Right ventricle myocardium inferior (tissue), 1 donor: ENCODE data around the gene LMAN1L. TPM values are rescaled to one million over a fixed set of nuclear protein-coding genes. Genes with fewer than 3 reads are reported as not detected.
A peak's percentile ranks its signal among the peaks of the same experiment; 100 is the strongest.

ENCODE experiments used
- ATAC-seq: fragments of 200-7000 bp; cut with Tn5 transposase; one replicate; pipeline ENCODE4 v1.9.1; 2020; ENCODE audit warnings: mild to moderate bottlenecking, moderate library complexity
- DNase-seq: peaks from one replicate; pipeline ENCODE4 v3.0.0; 2021; ENCODE audit errors: missing footprints
- intact Hi-C: fragments of 100-400 bp; cut with DNase I; formaldehyde crosslinking; loops from one replicate; pipeline ENCODE4 v1.11.0; 2022
- total RNA-seq: library from RNA; stranded (reverse); fragmentation: NEBNext Ultra II Directional; extraction: Animal tissue kit (Norgen Biotek cat#: 25700); gene quantifications from one replicate; pipeline ENCODE4 v1.2.1, GENCODE V29; 2021
- donor health status: DM: no; HTN: yes; CAD: no; lungs with severe emphysema.

Gene LMAN1L
- total RNA-seq, 1 donor from 2014 or later: 21.9 TPM

DNA sequence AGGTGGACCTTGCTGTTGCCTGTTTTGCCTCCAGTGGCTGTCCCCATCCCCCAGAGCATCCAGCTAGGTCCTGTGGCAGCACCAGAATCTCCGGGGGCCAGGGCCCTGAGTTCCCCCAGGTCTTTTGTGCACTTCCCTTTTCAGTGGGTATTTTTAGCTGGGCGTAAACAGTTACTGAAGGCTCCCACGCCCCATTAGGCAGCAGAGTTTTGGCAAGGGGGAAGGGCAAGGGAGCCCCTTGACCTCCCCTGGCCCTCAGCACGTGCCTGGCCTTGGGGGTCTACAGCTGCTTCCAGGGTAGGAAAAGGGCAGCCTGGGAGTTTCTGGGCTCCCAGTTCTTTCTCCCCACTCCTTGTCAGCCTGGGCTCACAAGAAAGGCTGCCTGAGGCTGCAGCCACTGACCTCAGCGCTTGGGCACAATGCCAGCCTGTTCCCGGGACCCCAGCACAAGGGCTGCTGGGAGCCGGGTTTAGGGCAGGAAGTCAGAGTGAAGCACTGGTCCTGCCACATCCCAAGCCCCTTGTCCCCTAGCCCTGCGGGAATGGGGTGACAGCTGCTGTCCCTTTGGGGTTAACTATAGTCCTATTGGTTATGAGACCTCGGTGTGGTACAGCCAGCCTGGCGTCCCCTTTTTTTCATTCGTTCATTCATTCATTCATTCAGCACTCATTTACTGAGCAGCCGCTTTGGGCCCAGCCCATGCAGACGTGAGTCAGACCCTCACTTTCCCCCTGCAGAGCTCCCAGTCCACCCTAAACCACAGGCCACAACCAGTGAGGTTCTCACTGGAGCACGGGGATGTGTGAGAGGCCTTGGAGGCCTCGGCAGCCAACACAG lies 22.3 kb upstream of the LMAN1L start:
- intact Hi-C loops: no loop called here
- ATAC-seq: peak; percentile 24
- peak; percentile 89 for DNase-seq

GRCh38 chr15:74791007-74791406 lies 21.6 kb upstream of the LMAN1L start:
- intact Hi-C loops: no loop called here
- no peak for ATAC-seq
- DNase-seq: no peak

DNA sequence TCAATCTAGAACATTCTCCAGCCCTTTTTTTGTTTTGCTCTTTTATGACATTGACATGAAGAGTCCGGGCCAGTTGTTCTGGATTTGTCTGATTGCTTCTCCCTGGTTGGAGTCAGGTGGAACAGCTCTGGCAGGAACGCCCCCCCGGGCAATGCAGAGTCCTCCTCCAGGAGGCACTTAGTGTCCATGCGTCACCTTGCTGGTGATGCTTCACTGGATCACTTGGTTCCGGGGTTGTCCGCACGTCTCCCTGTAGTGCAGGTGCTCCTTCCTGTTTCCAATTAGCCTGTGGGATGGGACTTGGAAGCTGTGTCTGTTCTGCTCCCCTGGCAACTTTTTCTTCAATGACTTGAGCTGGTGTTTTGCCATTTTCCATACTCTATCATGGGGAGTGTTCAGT lies 21.0 kb upstream of the LMAN1L start:
- ATAC-seq: no peak
- no peak for DNase-seq
- intact Hi-C loops: no loop called here

DNA sequence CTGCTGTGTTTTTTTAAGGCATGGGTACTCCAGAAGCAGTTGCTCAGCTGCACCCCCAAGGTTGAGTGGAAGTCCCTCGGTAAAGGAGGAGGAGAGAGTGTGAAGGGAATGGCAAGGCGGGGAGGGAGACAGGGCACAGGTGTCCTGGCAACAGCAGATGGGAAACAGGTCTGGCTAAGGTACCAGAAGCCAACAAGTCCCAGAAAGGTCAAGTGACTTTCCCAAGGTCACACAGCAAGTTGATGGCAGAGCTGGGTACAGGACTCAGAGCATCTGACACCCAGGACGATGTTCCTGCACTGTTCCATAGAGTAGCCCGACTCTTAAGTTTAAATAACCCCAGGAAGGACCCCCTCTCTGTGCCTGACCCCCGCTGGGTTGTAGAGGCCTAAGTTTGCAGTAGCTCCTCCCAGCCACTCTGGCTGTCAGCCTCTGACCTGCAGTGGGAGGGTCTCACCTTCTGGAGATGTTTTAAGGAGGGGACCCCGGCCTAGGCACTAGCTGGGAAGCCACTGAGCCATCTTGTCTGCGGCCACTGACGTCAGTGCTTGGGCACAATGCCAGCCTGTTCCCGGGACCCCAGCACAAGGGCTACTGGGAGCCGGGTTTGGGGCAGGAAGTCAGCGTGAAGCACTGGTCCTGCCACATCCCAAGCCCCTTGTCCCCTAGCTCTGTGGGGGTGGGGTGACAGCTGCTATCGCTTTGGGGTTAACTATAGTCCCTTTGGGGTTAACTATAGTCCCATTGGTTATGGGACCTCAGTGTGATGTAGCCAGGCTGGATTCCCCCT lies 20.2 kb upstream of the LMAN1L start:
- no peak for DNase-seq
- ATAC-seq: no peak
- intact Hi-C loops: no loop called here

DNA sequence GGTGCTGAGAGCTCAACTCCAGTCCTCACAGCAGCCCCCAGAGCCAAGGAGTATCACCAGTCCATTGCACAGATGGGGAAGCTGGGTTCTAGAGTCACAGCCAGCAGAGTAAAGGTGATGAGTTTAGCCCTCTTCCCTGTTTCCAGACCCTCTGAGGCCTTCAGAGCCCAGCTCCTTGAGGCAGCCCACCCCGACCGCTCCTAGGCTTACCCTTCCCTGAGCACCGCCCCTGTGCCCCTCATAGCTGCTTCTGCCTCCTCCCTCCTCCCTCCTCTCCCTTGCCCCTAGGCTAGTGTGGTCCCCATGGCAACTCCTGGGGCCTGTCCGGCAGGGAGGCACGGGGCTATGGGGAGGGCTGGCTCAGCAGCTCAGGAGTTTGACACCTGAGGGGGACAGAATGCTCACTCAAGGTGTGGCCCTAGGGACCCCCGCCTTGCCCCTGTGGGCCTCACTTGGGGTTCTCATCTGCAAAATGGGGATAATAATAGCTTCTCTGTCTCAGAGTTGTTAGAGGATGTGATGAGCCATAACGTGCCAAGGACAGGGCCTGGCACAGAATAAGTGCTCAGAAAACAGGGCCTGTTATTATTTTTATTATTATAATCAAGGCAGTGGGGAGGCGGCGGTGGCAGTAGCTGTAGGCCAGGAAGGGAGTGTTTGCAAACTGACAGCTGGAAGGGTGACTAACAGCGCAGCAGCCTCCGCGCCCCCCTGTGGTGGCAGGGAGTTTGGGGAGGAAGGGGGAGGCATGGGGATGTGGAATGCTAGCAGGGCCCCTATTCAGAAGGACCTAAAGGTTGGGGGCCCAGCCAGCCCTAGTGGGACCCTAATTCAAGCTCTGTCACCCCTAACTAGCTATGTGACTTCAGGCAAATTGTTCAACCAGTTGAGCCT lies 19.3 kb upstream of the LMAN1L start:
- no peak for DNase-seq
- intact Hi-C loops: no loop called here
- ATAC-seq: no peak

GRCh38 chr15:74794248-74794969 lies 18.2 kb upstream of the LMAN1L start:
- ATAC-seq (no peak), DNase-seq (no peak)
- intact Hi-C loops: no loop called here

DNA sequence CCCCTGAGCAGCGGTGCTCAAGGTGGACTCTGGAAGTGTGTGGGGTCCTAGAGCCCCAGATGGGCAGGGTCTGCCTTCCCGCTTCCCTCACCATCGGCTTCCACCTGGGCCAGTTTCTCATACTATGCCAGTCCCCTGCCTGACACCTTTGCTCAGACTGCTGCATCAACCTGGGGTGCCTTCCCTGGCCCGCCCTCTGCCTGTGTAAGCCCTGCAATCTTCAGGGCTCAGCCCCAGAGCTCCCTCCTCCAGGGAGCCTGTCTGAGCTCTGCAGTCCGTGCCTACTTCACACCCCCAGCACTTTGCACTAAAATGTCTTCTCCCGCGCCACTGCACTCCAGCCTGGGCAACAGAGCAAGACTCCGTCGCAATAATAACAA lies 17.7 kb upstream of the LMAN1L start:
- intact Hi-C loops: no loop called here
- no peak for ATAC-seq
- DNase-seq: no peak

DNA sequence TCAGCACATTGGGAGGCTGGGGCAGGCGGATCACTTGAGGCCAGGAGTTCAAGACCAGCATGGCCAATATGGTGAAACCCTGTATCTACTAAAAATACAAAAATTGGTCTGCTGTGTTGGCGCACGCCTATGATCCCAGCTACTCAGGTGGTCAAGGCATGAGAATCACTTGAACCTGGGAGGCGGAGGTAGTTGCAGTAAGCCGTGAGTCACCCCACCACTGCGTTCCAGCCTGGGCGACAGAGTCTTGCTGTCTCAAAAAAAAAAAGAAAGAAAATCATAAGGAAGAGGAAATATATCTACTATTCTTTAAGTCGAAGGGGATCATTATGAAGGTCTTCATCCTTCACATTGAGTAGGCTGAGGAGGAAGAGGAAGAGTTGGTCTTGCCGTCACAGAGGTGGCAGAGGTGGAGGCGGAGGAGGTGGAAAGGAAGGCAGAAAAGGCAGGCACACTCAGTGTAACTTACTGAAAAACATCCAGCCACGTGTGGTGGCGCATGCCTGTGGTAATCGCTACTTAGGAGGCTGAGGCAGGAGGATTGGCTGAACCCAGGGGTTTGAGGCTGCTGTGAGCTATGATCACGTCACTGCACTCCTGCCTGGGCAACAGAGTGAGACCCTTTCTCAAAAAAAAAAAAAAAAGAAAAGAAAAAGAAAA lies 16.5 kb upstream of the LMAN1L start:
- ATAC-seq: no peak
- intact Hi-C loops: no loop called here
- DNase-seq: no peak

DNA sequence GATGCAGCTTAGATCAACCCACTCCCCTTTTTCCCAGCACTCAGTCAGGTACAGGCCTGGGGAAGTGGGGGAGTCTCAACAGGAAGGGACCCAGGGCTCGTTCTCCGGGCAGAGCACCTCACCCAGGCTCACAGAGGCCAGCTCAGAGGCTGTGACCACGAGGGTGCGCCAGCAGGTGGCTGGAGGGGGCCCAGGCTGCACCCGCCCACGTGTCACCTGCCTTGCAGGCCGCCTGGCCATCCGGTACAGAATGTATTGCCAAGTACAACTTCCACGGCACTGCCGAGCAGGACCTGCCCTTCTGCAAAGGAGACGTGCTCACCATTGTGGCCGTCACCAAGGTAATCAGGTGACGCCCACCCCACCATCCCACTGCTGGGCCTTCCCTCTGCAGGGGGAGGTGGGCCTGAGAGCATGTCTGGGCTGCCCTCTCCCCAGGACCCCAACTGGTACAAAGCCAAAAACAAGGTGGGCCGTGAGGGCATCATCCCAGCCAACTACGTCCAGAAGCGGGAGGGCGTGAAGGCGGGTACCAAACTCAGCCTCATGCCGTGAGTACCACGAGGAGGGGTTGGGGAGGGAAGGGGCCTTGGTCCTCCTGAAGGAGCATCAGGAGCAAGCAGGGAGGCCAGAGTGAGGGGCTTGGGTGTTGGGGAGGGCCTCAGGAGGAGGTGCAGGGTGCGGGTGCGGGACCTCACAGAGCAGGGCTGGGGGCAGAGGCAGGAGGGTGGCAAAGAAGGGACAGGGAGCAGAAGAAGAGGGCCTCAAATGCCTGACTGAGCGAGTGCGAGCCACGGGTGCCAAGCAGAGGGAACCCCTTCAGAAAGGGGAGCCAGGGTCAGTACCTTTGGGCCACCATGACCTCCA lies 14.0 kb upstream of the LMAN1L start:
- intact Hi-C loops: loop anchor here (2.0 kb wide), 1 partner anchor 28 kb away; no protein-coding TSS in a partner anchor
- DNase-seq: peak; percentile 79
- ATAC-seq: peak; percentile 67

DNA sequence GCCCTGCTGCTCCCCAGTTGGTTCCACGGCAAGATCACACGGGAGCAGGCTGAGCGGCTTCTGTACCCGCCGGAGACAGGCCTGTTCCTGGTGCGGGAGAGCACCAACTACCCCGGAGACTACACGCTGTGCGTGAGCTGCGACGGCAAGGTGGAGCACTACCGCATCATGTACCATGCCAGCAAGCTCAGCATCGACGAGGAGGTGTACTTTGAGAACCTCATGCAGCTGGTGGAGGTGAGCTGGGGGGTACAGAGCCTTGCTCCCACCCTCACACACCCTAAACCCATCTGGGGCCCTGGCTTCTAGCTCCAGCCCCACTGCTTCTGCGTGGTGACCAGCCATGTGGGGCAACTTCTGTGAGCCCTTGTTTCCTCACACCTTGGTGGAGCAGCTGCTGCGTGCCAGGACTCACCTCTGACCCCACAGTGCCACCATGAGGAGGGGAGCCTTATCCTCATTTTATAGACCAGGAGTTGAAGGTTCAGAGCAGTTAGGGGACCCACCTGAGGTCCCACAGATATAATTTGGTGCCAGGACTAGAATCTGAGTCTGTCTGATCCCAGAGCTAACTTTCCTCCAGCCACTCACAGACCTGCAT lies 13.3 kb upstream of the LMAN1L start:
- DNase-seq (no peak), ATAC-seq (no peak)
- intact Hi-C loops: loop anchor here (2.0 kb wide), 1 partner anchor 29 kb away; no protein-coding TSS in a partner anchor

- DNase-seq: peak; percentile 95
- ATAC-seq: peak; percentile 88
- intact Hi-C loops: loop anchor here (1.0 to 2.0 kb wide), 2 partner anchors 18 to 29 kb away; partner anchors contain the start of gene CSK
Measured at GRCh38 chr15:74799856-74800558, 12.6 kb upstream of the LMAN1L start.

DNA sequence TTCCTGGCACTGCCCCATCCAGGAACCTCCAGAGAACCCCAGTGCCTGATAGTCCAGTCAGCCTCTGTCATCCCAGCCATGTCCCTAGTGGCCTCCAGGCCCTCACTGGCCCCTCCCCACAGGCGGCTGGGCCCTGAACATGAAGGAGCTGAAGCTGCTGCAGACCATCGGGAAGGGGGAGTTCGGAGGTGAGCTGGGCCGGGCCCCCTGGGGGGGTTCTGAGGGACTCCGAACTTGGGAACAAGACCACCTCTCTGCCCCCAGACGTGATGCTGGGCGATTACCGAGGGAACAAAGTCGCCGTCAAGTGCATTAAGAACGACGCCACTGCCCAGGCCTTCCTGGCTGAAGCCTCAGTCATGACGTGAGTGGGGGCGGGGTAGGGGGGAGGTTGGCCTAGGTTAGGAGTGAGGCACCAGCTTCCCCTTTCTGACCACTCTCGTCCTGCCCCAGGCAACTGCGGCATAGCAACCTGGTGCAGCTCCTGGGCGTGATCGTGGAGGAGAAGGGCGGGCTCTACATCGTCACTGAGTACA lies 12.0 kb upstream of the LMAN1L start:
- no peak for ATAC-seq
- no peak for DNase-seq
- intact Hi-C loops: loop anchor here (1.0 kb wide), 1 partner anchor 18 kb away; the partner anchor contains the start of gene CSK

DNA sequence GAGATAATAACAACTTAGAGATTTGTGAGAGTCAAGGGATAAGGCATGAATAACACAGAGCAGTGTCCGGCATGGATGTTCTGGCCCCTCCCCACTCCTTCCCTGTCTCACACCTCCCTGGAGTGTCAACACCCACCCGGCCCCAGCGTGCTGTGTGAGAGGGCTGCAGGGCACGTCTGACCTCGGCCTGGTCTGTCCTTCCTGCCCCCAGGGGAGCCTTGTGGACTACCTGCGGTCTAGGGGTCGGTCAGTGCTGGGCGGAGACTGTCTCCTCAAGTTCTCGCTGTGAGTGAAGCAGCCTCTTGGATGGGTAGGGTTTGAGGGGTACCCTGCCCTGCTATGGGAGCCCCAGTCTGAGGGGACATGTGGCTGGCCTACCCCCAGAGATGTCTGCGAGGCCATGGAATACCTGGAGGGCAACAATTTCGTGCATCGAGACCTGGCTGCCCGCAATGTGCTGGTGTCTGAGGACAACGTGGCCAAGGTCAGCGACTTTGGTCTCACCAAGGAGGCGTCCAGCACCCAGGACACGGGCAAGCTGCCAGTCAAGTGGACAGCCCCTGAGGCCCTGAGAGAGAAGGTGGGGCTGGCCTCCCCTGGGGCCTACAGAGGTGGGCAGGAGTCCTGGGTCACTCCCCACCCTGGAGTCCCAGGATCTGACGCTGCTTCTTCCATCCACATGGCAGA lies 11.2 kb upstream of the LMAN1L start:
- no peak for DNase-seq
- intact Hi-C loops: no loop called here
- ATAC-seq: no peak

GRCh38 chr15:74802290-74802689 lies 10.3 kb upstream of the LMAN1L start:
- intact Hi-C loops: no loop called here
- ATAC-seq (no peak), DNase-seq (no peak)

- ATAC-seq (no peak), DNase-seq (no peak)
- intact Hi-C loops: no loop called here
Measured at GRCh38 chr15:74802862-74803447, 9.7 kb upstream of the LMAN1L start.
